ENCODE results near the gene IL13RA1. TPM values are rescaled to one million over a fixed set of nuclear protein-coding genes. Genes with fewer than 3 reads are reported as not detected.
"Not testable (repeated sequence)": the region's sequence is repeated elsewhere in the genome, so short reads cannot be mapped to it uniquely, and the experiment has no call there.

Gene IL13RA1
- polyA plus RNA-seq, 5 donors, result 37.4 to 53.7 (median 43.5) TPM

GRCh38 chrX:118726396-118726795 is 1.0 kb upstream of the IL13RA1 start:
- DNase-seq, result no peak

- peak in 1 of 2 donors; percentile 31 for DNase-seq
Observed at GRCh38 chrX:118727686-118728339, 407 bp downstream of the IL13RA1 start.

DNA sequence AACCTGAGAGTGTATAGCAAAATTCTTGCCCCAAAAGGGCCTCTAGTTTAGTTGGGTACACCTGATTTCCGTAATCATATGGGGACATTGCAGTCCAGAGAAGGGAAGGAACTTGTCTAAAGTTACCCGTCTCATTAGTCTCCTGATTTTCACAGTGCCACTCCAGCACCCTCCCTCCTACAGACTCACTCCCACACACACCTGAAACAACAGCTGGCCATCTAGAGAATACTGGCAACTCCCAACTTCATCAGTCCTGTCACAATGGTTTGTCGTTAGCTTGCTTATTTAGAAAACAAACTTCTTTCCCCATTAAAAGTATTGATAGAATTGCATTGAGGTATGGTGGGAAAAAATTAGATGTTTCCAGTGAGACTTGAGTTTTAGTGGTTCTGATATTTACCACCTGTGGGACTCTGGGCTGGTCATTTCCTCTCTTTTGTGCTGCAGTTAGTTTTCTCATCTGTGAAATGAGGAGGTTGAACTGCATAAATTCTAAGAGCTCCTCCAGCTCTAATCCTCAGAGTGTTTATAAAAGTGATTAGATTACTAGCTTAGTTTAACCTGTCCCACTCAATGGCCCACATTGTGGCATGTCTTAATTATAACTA is 1.7 kb downstream of the IL13RA1 start:
- no peak for DNase-seq

DNA sequence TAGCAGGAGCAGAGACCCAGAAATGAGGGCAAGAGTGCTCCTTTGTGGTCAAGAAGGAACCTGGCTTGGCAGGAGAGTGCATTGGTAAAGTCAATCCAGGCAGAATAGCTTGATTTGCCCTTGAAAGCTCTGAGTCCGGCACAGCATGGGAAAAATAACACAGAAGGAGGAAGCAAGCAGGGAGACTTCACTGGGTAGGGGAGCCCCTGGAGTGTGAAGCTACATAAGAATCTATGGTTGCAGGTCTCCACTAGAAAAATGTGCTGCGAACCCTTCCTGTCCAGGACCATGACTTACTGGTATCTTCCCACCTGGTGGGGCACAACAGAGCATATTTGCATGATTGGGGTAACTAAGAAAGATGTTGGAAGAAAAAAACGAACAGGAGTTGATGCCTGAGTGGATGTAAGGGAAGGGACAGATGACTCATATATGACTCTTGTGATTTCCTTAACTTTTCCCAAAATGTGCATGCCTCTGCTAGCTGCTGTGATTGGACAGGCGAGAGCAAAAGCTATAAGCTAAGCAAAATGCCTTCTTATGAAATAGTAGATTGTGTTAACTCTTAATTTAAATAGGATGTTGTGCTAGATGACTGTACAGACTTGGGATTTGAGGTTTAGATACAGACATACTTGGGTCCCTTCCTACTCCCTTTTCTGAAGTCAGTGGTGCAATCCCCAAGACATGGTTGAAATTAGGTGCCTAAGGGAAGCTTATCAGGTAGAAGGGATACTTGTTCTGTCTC is 3.3 kb downstream of the IL13RA1 start:
- no peak for DNase-seq

- DNase-seq, result not testable (repeated sequence)
Observed at GRCh38 chrX:118732551-118732950, 5.1 kb downstream of the IL13RA1 start.

DNA sequence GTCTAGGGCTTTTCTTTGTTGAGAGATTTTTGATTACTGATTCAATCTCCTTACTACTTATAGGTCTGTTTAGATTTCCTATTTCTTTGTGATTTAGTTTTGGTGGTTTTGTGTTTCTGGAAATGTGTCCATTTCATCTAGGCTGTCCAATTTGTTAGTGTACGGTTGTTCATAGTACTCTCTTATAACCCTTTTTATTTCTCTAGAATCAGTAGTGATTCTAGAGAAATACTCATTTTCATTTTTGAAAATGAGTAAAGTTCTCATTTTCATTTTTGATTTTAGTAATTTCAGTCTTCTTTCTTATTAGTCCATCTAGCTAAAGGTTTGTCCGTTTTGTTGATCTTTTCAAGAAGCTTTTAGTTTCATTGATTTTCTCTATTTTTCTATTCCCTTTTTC is 7.5 kb downstream of the IL13RA1 start:
- no peak for DNase-seq

- DNase-seq, result no peak
Observed at GRCh38 chrX:118736394-118737010, 9.1 kb downstream of the IL13RA1 start.

GRCh38 chrX:118739577-118739976 is 12.2 kb downstream of the IL13RA1 start:
- no peak for DNase-seq

GRCh38 chrX:118740276-118740889 is 13.0 kb downstream of the IL13RA1 start:
- no peak for DNase-seq

DNA sequence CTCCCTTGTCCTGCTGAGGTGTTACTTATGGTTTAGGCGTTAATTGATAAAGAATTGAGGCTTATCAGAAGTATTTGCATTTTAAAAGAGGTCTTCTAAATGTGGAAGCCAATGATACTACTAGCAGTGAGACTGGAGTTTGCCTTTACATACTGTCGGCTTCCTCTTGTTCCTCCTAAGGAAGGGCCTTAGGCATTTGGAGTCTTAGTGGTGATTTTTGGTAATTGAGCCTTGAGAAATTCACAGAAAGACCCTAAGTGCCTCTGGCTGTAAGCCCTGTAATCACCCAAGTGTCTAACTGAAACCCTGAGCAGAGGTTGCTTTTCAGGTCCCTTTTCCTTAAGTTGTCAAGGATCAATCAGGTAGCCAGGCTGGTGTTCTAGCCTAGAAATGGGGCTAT is 14.8 kb downstream of the IL13RA1 start:
- no peak for DNase-seq

DNA sequence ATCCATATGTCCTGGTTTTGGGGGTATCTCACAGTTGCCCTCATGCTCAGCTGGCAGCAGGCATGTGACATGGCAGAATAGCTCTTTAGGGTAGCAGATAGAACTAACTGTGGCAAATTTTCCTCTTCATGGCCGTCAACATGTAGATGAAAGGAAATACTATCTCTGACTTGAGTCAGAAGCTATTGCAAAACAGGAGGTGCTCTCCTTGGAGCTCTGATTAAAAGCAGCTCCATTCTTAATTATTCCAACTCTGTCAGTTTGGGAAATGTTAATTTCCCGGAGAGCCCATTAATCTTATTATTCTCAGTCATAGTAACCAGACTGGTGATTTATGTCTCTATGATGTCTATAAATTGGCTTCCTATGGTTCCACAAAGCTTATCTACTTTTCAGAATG is 18.2 kb downstream of the IL13RA1 start:
- no peak for DNase-seq

DNA sequence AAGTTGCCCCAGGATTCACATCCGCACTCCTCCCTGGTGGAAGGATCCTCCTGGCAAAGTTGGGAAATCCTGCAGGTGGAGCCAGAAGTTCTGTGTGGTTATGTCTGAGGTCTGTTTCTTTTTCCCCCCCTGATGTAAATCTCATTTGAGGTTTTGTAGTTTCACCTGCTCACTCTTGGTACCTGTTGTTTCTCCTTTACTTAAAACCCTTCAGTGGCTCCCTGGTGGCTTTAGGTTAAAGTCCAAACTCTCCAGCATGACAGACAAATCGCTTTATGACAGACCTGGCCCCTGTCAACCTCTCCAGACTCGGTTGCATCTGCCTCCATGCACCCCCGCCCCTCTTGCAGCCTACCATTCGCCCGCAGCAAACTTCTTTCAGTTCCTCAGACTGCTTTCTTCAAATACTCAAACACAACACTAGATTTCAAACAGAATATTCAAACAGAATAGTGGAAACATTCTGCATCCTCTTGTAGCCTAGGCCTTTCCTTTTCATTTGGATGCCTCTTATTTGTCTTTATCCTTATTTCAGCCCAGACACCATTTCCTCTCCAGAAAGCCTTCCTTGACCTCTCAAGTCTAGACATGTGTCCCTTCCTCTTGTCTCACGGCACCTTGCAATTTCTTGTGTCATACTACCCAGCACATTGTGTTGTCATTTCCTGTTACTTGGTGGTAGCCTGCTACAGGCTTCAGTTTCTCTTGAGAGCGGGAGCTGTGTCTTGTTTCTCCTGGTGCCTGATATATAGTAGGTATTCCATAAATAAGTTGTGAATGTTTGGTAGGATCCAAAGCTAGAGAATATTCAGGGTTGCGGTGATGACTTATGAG is 24.8 kb downstream of the IL13RA1 start:
- no peak for DNase-seq

DNA sequence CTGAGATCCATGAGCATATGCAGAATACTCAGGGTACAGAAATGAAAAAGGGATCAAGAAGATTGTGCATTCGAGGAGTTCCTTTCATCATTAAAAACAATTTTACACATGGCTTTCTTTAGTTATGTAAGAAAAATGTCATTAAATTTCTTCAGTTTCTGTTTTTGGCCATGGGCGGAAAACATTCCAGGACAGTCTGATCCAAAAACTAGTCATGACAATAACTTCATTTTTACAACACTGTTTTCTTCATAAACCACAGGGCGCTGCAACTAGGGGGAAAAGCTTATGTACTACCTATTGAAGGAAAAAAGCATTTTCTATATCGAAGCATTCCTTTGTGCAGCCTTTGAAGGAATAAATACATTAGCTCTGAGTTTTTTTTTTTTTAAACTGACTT is 28.2 kb downstream of the IL13RA1 start:
- no peak for DNase-seq

DNA sequence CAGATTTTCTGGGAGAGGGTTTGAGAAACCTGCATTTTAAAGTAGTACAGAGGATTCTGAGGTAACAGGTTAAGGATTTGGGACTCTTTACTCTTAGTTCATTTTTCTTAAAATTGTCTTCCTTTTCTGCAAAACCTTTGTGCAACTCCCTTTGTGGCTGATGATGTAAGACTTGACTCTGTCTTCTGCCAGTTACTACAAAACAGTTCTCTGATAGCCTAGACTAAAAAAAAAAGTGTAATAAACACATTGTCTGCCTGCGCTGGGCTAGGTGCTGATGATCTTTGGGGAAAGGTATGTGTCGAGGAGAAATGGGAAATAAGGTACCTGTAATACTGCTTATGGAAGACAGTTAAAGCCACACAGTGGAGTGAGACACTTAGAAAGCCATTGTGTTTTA is 28.7 kb downstream of the IL13RA1 start:
- DNase-seq, result no peak

- DNase-seq, result no peak
Observed at GRCh38 chrX:118758511-118758910, 31.1 kb downstream of the IL13RA1 start.

DNA sequence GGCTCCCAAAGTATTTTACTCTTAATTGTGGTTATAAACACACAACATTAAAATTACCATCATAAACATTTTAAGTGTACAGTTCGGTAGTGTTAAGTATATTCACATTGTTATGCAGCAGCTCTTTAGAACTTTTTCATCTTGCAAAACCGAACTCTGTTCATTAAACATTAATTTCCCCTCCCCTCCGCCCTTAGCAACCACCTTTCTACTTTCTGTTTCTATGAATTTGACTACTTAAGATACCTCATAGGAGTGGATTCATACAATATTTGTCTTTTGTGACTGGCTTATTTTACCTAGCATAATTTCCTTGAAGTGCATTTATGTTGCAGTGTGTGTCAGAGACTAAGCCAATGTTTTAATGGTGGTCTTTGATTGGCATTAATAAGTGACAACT is 32.6 kb downstream of the IL13RA1 start:
- DNase-seq, result peak in 1 of 2 donors; percentile 6

DNA sequence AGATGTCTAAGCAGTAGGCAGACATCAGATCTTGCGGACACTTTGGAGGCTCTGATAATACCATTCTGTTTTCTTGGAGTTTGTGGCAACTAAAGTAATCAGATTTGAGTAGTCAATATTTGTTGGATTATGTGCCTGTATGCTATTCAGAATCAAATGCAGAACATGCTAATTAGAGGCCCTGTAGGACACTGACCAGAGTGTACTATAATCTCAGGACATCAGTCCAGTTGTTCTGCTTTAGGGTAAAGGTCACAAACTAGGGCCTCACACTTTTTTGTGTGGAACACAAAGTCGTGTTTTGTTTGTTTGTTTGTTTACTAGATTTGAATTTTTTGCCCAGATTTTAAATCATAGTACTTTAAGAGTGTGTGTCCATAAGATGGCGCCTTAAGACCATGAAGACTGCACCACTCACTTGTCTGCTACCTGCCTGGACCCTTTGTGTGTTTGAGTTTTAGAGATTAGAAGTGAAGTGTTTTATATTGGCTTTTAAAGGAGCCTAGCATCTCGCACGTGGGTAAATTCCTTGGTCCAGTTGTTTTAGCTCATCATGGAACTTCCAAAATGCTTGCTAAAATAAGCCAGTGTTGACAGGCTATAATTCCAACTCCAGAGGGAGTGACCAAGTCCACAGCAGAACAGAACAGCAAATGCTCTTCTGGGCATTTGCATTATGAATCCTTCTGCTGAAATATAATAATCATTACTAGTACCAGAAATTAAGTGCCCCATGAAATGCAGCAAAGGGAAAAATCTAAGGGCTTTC is 34.7 kb downstream of the IL13RA1 start:
- no peak for DNase-seq

- no peak for DNase-seq
Observed at GRCh38 chrX:118763489-118763888, 36.1 kb downstream of the IL13RA1 start.

DNA sequence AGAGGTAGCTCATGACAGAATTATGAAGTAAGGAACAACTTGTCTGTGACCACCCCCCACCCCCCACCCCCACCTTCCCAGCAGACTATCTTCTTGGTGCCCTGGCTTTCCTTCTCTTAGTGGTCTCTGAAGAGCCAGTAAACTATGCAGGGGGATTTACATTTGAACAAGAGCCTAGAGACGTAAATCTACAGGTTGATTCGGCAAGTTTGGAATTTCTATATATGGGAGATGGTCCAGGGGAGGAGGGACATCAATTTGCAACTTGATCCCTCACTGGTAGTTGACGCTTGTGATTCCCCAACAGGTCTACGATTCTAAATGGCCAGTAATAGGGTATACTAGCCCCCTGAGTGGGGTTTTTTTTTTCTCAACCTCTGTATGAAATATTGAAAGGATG is 36.7 kb downstream of the IL13RA1 start:
- no peak for DNase-seq

DNA sequence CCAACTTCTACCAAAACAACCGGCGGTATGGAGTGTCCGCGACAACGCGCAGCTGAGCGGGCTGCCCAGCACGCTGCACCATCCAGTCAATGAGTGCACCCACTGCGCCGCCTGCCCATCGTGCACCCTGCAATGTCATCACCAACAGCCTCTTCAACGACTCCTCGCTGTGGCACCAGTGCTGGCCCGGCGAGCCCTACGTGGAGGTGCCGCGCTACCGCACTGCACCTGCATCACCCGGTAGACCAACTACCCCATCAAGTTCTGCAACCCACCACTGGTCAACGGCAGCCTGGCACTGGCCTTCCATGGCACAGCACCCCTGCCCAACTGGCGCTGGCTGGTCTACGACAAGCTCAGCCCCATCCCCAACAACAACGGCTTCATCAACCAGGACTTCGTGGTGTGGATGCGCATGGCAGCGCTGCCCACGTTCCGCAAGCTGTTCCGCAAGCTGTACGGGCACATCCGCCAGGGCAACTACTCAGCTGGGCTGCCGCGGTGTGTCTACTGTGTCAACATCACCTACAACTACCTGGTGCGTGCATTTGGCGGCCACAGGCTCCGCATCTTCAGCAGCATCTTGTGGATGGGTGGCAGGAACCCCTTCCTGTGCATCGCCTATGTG is 42.8 kb downstream of the IL13RA1 start:
- no peak for DNase-seq

All from right lung (tissue), 5 donors.